ENCODE data around the gene SNAI3.

DNA sequence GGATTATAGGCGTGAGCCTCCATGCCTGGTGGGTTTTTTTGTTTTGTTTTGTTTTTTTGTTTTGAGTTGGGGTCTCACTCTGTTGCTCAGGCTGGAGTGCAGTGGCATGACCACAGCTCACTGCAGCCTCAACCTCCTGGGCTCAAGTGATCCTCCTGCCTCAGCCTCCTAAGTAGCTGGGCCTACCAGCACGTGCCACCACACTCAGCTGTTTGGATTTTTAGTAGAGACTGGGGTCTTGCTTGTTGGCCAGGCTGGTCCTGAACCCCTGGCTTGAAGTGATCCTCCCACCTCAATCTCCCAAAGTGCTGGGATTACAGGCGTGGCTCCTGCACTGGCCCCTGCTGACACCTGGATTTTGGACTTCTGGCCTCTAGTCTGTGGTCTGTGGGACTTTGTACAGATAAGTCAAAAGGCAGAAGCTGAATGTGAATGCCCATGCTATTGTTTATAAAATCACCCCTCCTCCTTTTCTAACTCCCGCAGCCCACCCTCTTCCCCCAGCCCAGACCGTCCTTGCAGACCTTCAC, 5.7 kb downstream of the SNAI3 start:
- TF ChIP-seq, protein P1, sequence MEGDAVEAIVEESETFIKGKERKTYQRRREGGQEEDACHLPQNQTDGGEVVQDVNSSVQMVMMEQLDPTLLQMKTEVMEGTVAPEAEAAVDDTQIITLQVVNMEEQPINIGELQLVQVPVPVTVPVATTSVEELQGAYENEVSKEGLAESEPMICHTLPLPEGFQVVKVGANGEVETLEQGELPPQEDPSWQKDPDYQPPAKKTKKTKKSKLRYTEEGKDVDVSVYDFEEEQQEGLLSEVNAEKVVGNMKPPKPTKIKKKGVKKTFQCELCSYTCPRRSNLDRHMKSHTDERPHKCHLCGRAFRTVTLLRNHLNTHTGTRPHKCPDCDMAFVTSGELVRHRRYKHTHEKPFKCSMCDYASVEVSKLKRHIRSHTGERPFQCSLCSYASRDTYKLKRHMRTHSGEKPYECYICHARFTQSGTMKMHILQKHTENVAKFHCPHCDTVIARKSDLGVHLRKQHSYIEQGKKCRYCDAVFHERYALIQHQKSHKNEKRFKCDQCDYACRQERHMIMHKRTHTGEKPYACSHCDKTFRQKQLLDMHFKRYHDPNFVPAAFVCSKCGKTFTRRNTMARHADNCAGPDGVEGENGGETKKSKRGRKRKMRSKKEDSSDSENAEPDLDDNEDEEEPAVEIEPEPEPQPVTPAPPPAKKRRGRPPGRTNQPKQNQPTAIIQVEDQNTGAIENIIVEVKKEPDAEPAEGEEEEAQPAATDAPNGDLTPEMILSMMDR (IDR thresholded peaks at IDR 0.05; ENCODE audit: low read depth, low read length): no peak
- TF ChIP-seq EZH2phosphoT487 (IDR thresholded peaks at IDR 0.05; ENCODE audit: low read depth): no peak

Measured in OCI-LY3 (cell line).